Kidney epithelial cell (primary cell): ENCODE data around the gene SLFN12L. TPM values are rescaled to one million over a fixed set of nuclear protein-coding genes. Genes with fewer than 3 reads are reported as not detected.
A peak's percentile ranks its signal among the peaks of the same experiment; 100 is the strongest.
"Not testable (repeated sequence)": the region's sequence is repeated elsewhere in the genome, so short reads cannot be mapped to it uniquely, and the experiment has no call there.

Source experiments
- DNase-seq: peaks from one replicate; pipeline ENCODE4 v3.0.0-alpha.2; 2010; ENCODE audit warnings: low read depth
- H3K27me3 ChIP-seq: 2 replicates; pipeline ENCODE4 v1.6.0; 2011; ENCODE audit warnings: low read length; ENCODE audit not compliant: control insufficient read depth, insufficient read depth
- H3K36me3 ChIP-seq: 2 replicates; pipeline ENCODE4 v1.5.1; 2011; ENCODE audit warnings: low read length; ENCODE audit not compliant: control insufficient read depth, insufficient read depth
- H3K4me3 ChIP-seq: 2 replicates; pipeline ENCODE4 v1.5.1; 2011; ENCODE audit warnings: low read depth, mild to moderate bottlenecking, control low read depth, low read length
- total RNA-seq: library from RNA; depleted of rRNA; stranded (reverse); fragments of >200 nt; gene quantifications from 2 replicates; pipeline ENCODE4 v1.2.3, GENCODE V29; 2015
- TF ChIP-seq, protein P1 (sequence below): IDR thresholded peaks from 2 replicates; pipeline ENCODE4 v1.5.1; 2011; ENCODE audit warnings: mild to moderate bottlenecking, moderate library complexity, low read length, control low read depth, inconsistent platforms; ENCODE audit not compliant: insufficient read depth, poor library complexity, severe bottlenecking

SLFN12L gene
- total RNA-seq, 1 donor from 2014 or later: not detected

DNA sequence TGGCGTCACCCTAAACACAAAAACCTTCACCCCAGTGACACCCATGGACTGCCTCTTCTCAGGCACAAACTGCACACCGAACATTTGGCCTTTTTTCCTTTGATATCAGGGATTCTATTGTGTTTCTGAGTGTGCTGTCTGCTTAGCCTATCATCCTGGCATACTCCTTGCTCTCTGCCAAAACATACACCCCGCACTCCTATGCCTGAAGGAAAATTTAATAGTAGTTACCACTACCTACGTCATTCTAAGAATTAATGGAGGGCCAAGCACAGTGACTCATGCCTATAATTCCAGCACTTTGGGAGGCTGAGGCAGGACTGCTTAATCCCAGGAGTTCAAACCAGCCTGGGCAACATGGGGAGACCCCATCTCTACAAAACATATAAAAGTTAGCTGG is 69.0 kb downstream of the SLFN12L start:
- Histone ChIP-seq H3K36me3 (no peaks in the 10 kb centered on the region), H3K4me3 (no peak overlapping the region), H3K27me3 (peaks cover 5% of the 10 kb centered on the region)
- TF ChIP-seq, protein P1, sequence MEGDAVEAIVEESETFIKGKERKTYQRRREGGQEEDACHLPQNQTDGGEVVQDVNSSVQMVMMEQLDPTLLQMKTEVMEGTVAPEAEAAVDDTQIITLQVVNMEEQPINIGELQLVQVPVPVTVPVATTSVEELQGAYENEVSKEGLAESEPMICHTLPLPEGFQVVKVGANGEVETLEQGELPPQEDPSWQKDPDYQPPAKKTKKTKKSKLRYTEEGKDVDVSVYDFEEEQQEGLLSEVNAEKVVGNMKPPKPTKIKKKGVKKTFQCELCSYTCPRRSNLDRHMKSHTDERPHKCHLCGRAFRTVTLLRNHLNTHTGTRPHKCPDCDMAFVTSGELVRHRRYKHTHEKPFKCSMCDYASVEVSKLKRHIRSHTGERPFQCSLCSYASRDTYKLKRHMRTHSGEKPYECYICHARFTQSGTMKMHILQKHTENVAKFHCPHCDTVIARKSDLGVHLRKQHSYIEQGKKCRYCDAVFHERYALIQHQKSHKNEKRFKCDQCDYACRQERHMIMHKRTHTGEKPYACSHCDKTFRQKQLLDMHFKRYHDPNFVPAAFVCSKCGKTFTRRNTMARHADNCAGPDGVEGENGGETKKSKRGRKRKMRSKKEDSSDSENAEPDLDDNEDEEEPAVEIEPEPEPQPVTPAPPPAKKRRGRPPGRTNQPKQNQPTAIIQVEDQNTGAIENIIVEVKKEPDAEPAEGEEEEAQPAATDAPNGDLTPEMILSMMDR: no peak
- no peak for DNase-seq

DNA sequence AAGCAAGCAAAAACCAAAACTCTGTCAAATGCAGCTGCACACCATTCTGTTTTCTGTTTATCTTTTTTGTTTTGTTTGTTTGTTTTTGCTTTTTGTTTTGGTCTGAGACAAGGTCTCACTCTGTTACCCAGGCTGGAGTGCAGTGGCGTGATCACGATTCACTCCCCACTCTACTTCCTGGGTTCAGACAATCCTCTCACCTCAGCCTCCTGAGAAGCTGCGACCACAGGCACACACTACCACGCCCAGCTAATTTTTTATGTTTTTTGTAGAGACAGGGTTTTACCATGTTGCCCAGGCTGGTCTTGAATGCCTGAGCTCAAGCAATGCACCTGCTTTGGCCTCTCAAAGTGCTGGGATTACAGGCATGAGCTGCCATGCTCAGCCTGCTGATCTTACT is 69.7 kb downstream of the SLFN12L start:
- Histone ChIP-seq H3K4me3 (no peak overlapping the region), H3K36me3 (no peaks in the 10 kb centered on the region), H3K27me3 (peaks cover 9% of the 10 kb centered on the region)
- DNase-seq: no peak
- TF ChIP-seq, protein P1: no peak

DNA sequence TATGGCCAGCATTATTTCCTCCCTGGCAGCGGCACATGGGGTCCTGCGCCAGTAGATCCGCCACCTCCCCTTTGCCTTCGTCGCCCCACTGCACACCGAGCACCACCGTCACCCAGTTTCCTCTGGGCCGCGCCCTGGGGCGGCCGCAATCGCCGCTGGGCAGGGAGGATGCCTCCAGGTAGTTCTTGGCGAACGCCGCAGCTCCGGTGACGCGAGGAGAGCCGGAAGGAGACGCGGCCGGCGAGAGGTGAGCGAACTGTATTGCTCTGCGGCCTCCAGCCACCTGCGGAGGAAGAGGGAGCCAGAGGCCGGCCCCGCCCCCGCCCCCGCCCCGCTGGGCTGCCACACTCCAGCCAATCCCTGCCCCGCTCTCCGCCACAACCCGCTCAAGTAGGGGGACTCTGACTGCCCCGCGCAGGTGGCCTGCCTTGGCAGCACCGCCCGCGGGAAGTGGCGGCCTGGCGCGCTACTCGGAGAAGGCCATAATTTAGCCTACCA is 77.1 kb downstream of the SLFN12L start:
- no peaks in the 10 kb centered on the region for H3K36me3 ChIP-seq
- peaks cover 15% of the 10 kb centered on the region for H3K27me3 ChIP-seq
- TF ChIP-seq, protein P1: no peak
- H3K4me3 ChIP-seq: peak overlapping the region; percentile 21
- DNase-seq: peak; percentile 4

DNA sequence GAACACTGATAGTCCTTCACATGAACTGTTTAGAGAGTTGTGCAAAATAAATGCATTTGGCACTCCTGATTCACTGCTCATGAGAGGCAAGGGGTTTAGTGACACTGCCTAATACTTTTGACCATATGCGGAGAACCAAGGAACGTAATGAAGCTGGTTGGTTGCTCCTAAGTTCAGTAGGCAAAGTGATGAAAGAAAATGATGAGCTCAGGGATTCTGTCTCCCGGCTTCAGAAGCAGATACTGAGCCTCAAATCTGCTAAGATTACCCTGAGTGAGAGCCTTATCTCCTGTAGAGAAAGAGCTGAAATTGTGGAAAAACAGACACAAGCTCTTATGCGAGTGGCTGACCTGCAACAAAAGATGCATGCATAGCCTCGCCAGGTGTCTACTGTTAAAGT is 83.4 kb downstream of the SLFN12L start:
- H3K27me3 ChIP-seq, DNase-seq, H3K4me3 ChIP-seq, H3K36me3 ChIP-seq: not testable (repeated sequence)

DNA sequence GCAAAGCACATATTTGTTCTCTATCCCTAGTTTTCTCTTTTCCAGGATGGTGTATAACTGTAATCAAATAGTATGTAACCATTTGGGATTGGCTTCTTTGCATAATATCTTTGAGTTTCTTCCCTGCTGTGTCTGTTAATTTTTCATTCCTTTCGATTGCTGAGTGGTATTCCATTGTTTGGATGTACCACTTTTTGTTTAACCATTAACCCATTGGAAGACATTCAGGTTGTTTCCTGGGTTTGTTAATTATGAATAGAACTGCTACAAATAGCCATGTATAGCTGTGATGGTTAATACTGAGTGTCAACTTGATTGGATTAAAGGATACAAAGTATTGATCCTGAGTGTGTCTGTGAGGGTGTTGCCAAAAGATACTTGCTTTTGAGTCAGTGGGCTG is 84.3 kb downstream of the SLFN12L start:
- no peak for DNase-seq
- H3K27me3 ChIP-seq: peaks cover 7% of the 10 kb centered on the region
- no peak overlapping the region for H3K4me3 ChIP-seq
- TF ChIP-seq, protein P1: no peak
- no peaks in the 10 kb centered on the region for H3K36me3 ChIP-seq

DNA sequence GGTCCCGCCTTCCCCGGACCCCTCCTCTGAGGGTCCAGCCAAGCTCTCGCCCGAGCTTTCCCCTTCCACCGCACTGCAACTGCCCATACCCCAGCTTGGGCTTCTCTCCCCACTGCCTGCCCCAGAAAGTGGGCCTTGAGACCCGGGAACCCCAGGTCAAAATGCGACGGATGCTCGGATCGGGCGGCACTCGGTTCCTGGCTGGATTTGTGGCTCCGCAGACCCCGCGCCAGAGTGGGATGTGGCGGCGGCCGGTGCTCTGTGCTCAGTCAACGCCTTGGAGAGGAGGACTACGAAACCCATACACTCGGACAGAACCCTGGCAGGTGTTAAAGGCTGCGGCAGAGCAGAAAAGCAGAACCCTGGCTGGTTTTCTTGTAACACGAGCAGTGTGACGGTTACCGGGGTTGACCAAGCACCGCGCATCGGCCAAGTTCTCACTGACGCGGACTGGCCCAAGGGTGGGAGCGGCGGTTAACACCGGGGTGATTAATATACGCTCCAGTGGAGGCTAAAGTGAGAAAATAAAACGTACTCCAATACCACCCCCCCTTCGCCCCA is 88.0 kb downstream of the SLFN12L start:
- H3K36me3 ChIP-seq: no peaks in the 10 kb centered on the region
- TF ChIP-seq, protein P1: no peak
- DNase-seq: no peak
- H3K27me3 ChIP-seq: peaks cover 7% of the 10 kb centered on the region
- peak overlapping the region; percentile 19 for H3K4me3 ChIP-seq
